Keratinocyte (primary cell): ENCODE data around the gene LRBA.

Experiments used
- CTCF ChIP-seq, 3 experiments: IDR thresholded peaks in 1 of 3; conservative IDR thresholded peaks in 1 of 3; optimal IDR thresholded peaks in 1 of 3; 2 replicates in 2 of 3; 3 replicates in 1 of 3; pipeline versions ENCODE3 to v1.5.1; 2011; ENCODE audit warnings: low read length in 3 of 3, mild to moderate bottlenecking in 3 of 3, moderate library complexity in 2 of 3, control low read depth in 1 of 3, inconsistent platforms in 1 of 3; ENCODE audit not compliant: insufficient read depth in 2 of 3; ENCODE audit errors: extremely low read depth in 1 of 3
- EZH2 ChIP-seq: IDR thresholded peaks from one replicate; pipeline ENCODE4 v1.6.1; 2012; ENCODE audit warnings: inconsistent platforms, mild to moderate bottlenecking, low read length, moderate library complexity

GRCh38 chr4:150679018-150679764, 335.9 kb downstream of the LRBA start:
- TF ChIP-seq CTCF (optimal IDR thresholded peaks at IDR 0.05 in 1 of 3, IDR thresholded peaks at IDR 0.05 in 1 of 3, conservative IDR thresholded peaks at IDR 0.05 in 1 of 3; ENCODE audit: extremely low read depth in 1 of 3, insufficient read depth in 2 of 3, low read length in 3 of 3), result no peak
- TF ChIP-seq EZH2, result no peak
